HepG2 (cell line): ENCODE results near the gene LOXL3. TPM values are rescaled to one million over a fixed set of nuclear protein-coding genes. Genes with fewer than 3 reads are reported as not detected.

ENCODE experiments used
- KDM5B ChIP-seq: sonication (generic); formaldehyde crosslinking; IDR thresholded peaks from 2 replicates; pipeline ENCODE4 v1.4.0; 2020; ENCODE audit warnings: missing genetic modification reagents, mild to moderate bottlenecking, borderline replicate concordance
- KIAA2018 ChIP-seq: sonication (generic); formaldehyde crosslinking; IDR thresholded peaks from 2 replicates; pipeline ENCODE4 v1.5.0; 2020; ENCODE audit warnings: mild to moderate bottlenecking, missing genetic modification reagents, borderline replicate concordance
- NR1H2 ChIP-seq: sonication (generic); formaldehyde crosslinking; IDR thresholded peaks from 2 replicates; pipeline ENCODE4 v1.8.1; 2022; ENCODE audit warnings: low read depth, missing genetic modification reagents, borderline replicate concordance
- ZNF30 ChIP-seq: sonication (generic); formaldehyde crosslinking; IDR thresholded peaks from 2 replicates; pipeline ENCODE4 v1.5.0; 2020; ENCODE audit warnings: mild to moderate bottlenecking, missing genetic modification reagents
- ZNF407 ChIP-seq: sonication (generic); formaldehyde crosslinking; IDR thresholded peaks from one replicate; pipeline ENCODE4 v1.5.1; 2020; ENCODE audit warnings: mild to moderate bottlenecking, missing genetic modification reagents; ENCODE audit errors: not compliant biosample characterization
- ZNF607 ChIP-seq: sonication (generic); formaldehyde crosslinking; IDR thresholded peaks from 2 replicates; pipeline ENCODE4 v1.5.1; 2020; ENCODE audit warnings: missing genetic modification reagents, mild to moderate bottlenecking, borderline replicate concordance
- ZNF639 ChIP-seq: conservative IDR thresholded peaks from 2 replicates; pipeline ENCODE4 v1.6.1; 2018; ENCODE audit warnings: missing genetic modification reagents
- ZNF800 ChIP-seq: sonication (generic); formaldehyde crosslinking; IDR thresholded peaks from 2 replicates; pipeline ENCODE4 v1.4.0; 2020; ENCODE audit warnings: missing genetic modification reagents
- polyA plus RNA-seq, 8 experiments: library from polyadenylated mRNA; depleted of rRNA in 3 of 8; stranded (reverse) in 7 of 8; unstranded in 1 of 8; fragments of >200 nt; fragmentation: Illumina TruSeq in 4 of 8; extraction: Trizol in 4 of 8; gene quantifications; 2 replicates each; pipeline versions ENCODE4 v1.2.1 to v1.2.3, GENCODE V29; 2011 to 2016; ENCODE audit warnings: low read depth in 4 of 8, missing spikeins in 1 of 8, mixed read lengths in 1 of 8; ENCODE audit not compliant: insufficient read depth in 1 of 8
- total RNA-seq, 5 experiments: library from RNA; depleted of rRNA; stranded (reverse); fragments of >200 nt; fragmentation: Illumina TruSeq; extraction: Trizol; gene quantifications; 2 replicates each; pipeline ENCODE4 v1.2.3, GENCODE V29; 2016; ENCODE audit warnings: low read depth in 1 of 5

The LOXL3 gene
- total and polyA plus RNA-seq, 2 of the 13 experiments (the other 11 are each of a cell fraction or from before 2014, with no cell fraction given): 0.55 to 6.5 TPM

- TF ChIP-seq ZNF407 (CRISPR knock-in tag): no peak
- peak; percentile 64; the same call in 1 of the 2 replicates for TF ChIP-seq ZNF639 (CRISPR knock-in tag)
- no peak for TF ChIP-seq ZNF30 (CRISPR knock-in tag)
- TF ChIP-seq KIAA2018 (CRISPR knock-in tag): 0 out of 2 replicates have a peak, but pooled peaks have one; percentile 18
- no peak for TF ChIP-seq ZNF800 (CRISPR knock-in tag)
- no peak for TF ChIP-seq KDM5B (CRISPR knock-in tag)
- TF ChIP-seq NR1H2 (CRISPR knock-in tag): 0 out of 2 replicates have a peak, but pooled peaks have one; percentile 19
- TF ChIP-seq ZNF607 (CRISPR knock-in tag): no peak; the same call in 1 of the 2 replicates
Observed at GRCh38 chr2:74502147-74502719, 51.5 kb downstream of the LOXL3 start (continued).
